Psoas muscle (tissue), 8 donors: ENCODE data around the gene EXO5. TPM values are rescaled to one million over a fixed set of nuclear protein-coding genes. Genes with fewer than 3 reads are reported as not detected.
"Not testable (repeated sequence)": the region's sequence is repeated elsewhere in the genome, so short reads cannot be mapped to it uniquely, and the experiment has no call there.

Experiments
- ATAC-seq, 4 donors: fragments of 200-7000 bp; cut with Tn5 transposase; one replicate each; pipeline ENCODE4 v1.9.1; 2020; ENCODE audit warnings: moderate library complexity in 3 of 4, mild to moderate bottlenecking in 2 of 4
- DNase-seq, 2 donors: peaks; one replicate each; pipeline ENCODE4 v3.0.0-alpha.2; 2020
- H3K27ac ChIP-seq: fragments of 200-600 bp; one replicate; pipeline ENCODE4 v1.8.0; 2022
- H3K27me3 ChIP-seq, 3 donors: fragments of 200-600 bp in 1 of 3; one replicate each; pipeline versions ENCODE4 v1.6.1 to v1.8.0; 2013 to 2022; ENCODE audit warnings: low read length in 2 of 3, mild to moderate bottlenecking in 2 of 3, moderate library complexity in 1 of 3; ENCODE audit not compliant: insufficient read depth in 3 of 3
- H3K36me3 ChIP-seq, 2 donors: fragments of 200-600 bp in 1 of 2; one replicate each; pipeline versions ENCODE4 v1.6.1 to v1.8.0; 2013 to 2022; ENCODE audit warnings: low read depth in 1 of 2, mild to moderate bottlenecking in 1 of 2, moderate library complexity in 1 of 2; ENCODE audit not compliant: insufficient read depth in 1 of 2
- H3K4me1 ChIP-seq: fragments of 200-600 bp; one replicate; pipeline ENCODE4 v1.8.0; 2022
- H3K4me3 ChIP-seq: fragments of 200-600 bp; one replicate; pipeline ENCODE4 v1.8.0; 2022; ENCODE audit warnings: mild to moderate bottlenecking
- H3K9me3 ChIP-seq: fragments of 200-600 bp; one replicate; pipeline ENCODE4 v1.8.0; 2022
- WGBS, 3 donors: extraction: QIAGEN DNeasy Blood & Tissue Kit; methylation state at CpG; one replicate each; pipeline versions ENCODE4 v1.1.6 to v1.1.7; 2013; 5-methylcytosine and 5-hydroxymethylcytosine counted together
- intact Hi-C, 2 donors: fragments of 100-400 bp; cut with DNase I; formaldehyde crosslinking; loops; one replicate each; pipeline versions ENCODE4 v1.11.0 to v1.14.2; 2022
- polyA plus RNA-seq, 3 donors: library from polyadenylated mRNA; stranded (reverse); fragments of 200-250 nt; gene quantifications; one replicate each; pipeline ENCODE4 v1.2.3, GENCODE V29; 2013
- total RNA-seq, 4 donors: library from RNA; stranded (reverse); fragmentation: NEBNext Ultra II Directional in 2 of 4; extraction: Animal tissue kit (Norgen Biotek cat#: 25700) in 2 of 4; gene quantifications; one replicate each; pipeline versions ENCODE4 v1.2.1 to v1.2.4, GENCODE V29; 2021 to 2023
- TF ChIP-seq, protein P1 (sequence below): fragments of 200-600 bp; IDR thresholded peaks from one replicate; pipeline ENCODE4 v1.8.0; 2022; ENCODE audit warnings: antibody characterized with exemption
- donor health status: healthy with polysubstance abuse.
- donor health status: DM: no; HTN: no; CAD: no; lungs with moderate emphysema.
- donor health status: Bipolar disorder and iron deficiency.
- donor health status: healthy.
- donor health status: DM: yes; HTN: yes; CAD: no.
- donor health status: DM: no; HTN: no; CAD: no.
- donor health status: DM: no; HTN: no; CAD: no.
- donor health status: DM: yes; HTN: yes; CAD: no.

EXO5 gene
- total and polyA plus RNA-seq, 7 donors, result 2.2 to 8.5 (median 3.2) TPM

DNA sequence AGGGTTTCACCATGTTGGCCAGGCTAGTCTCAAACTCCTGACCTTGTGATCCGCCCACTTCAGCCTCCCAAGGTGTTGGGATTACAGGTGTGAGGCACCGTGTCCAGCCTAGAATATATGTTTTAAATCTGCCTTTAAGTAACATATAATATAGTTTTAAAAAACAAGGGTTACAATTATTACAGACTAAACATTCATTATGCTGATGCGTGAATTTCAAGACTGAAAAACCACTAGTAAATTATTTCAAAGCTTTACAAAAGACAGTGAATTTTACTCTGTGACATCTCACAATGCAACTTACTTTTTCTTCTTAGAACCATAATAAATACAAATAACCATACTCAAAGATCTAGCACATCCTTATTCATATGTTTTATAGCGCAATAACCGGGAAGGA lies 47.6 kb downstream of the EXO5 start:
- H3K4me1 ChIP-seq, result no peaks in the 10 kb centered on the region
- 90 to 94% (median 92%) methylated on average over 5 of the region's 5 CpGs for WGBS, 3 donors
- no peaks in the 10 kb centered on the region for H3K36me3 ChIP-seq
- ATAC-seq (no peak), DNase-seq (no peak)
- intact Hi-C loops, result no loop called here
- H3K9me3 ChIP-seq, result no peaks in the 10 kb centered on the region
- H3K27me3 ChIP-seq, result no peaks in the 10 kb centered on the region
- H3K27ac ChIP-seq, result no peak overlapping the region
- H3K4me3 ChIP-seq, result no peak overlapping the region
- TF ChIP-seq, protein P1, sequence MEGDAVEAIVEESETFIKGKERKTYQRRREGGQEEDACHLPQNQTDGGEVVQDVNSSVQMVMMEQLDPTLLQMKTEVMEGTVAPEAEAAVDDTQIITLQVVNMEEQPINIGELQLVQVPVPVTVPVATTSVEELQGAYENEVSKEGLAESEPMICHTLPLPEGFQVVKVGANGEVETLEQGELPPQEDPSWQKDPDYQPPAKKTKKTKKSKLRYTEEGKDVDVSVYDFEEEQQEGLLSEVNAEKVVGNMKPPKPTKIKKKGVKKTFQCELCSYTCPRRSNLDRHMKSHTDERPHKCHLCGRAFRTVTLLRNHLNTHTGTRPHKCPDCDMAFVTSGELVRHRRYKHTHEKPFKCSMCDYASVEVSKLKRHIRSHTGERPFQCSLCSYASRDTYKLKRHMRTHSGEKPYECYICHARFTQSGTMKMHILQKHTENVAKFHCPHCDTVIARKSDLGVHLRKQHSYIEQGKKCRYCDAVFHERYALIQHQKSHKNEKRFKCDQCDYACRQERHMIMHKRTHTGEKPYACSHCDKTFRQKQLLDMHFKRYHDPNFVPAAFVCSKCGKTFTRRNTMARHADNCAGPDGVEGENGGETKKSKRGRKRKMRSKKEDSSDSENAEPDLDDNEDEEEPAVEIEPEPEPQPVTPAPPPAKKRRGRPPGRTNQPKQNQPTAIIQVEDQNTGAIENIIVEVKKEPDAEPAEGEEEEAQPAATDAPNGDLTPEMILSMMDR, result no peak

DNA sequence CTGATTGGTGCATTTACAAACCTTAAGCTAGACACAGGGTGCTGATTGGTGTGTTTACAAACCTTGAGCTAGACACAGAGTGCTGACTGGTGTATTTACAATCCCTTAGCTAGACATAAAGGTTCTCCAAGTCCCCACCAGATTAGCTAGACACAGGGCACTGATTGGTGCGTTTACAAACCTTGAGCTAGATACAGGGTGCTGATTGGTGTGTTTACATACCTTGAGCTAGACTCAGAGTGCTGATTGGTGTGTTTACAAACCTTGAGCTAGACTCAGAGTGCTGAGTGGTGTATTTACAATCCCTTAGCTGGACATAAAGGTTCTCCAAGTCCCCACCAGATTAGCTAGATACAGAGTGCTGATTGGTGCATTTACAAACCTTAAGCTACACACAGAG lies 49.7 kb downstream of the EXO5 start:
- 92 to 94% (median 93%) methylated on average over 1 of the region's 1 CpG for WGBS, 3 donors
- ATAC-seq, H3K27ac ChIP-seq, H3K4me3 ChIP-seq, DNase-seq, H3K36me3 ChIP-seq, H3K4me1 ChIP-seq, intact Hi-C loops, H3K27me3 ChIP-seq, H3K9me3 ChIP-seq: not testable (repeated sequence)

DNA sequence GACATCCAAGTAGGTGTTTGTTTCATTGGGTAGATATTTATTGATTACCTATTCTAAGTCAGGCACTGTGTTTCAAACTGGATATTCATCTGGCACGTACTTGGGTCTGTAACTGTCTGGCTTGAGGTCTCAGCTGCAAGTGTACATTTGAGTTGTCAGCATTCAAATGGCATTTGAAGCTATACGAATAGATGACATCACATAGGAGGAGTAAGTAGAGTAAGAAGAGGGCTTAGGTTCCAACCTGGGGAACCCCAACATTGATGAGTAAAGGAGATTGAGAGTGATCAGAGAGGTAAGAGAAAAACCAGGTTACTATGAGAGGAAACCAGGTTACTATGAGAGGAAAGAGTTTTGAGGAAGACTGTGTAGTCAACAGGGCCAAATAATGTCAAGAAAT lies 53.6 kb downstream of the EXO5 start:
- H3K27me3 ChIP-seq, result no peaks in the 10 kb centered on the region
- H3K27ac ChIP-seq, result no peak overlapping the region
- H3K36me3 ChIP-seq, result no peaks in the 10 kb centered on the region
- intact Hi-C loops, result no loop called here
- DNase-seq (no peak), ATAC-seq (no peak)
- no peak overlapping the region for H3K4me3 ChIP-seq
- TF ChIP-seq, protein P1, result no peak
- H3K9me3 ChIP-seq, result no peaks in the 10 kb centered on the region
- 73 to 82% (median 75%) methylated on average over 2 of the region's 2 CpGs for WGBS, 3 donors
- no peaks in the 10 kb centered on the region for H3K4me1 ChIP-seq

DNA sequence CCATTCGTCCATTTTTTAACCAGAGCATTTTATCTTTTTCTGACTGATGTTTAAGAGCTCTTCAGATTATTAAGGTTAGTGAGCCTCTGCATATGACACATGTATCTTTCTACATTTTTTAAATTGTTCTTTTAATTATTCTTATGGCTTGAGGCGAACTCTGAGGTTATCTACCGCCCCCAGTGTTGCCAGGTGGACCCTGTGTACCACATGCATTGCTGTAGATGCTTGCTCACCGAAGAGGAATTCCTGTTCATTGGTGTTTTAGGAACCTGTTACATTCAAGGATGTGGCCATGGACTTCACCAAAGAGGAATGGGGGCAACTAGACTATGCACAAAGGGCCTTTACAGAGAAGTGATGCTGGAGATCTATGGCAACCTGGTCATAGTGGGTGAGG lies 54.7 kb downstream of the EXO5 start:
- Histone ChIP-seq H3K36me3 (no peaks in the 10 kb centered on the region), H3K9me3 (no peaks in the 10 kb centered on the region), H3K27ac (no peak overlapping the region), H3K4me1 (no peaks in the 10 kb centered on the region), H3K27me3 (no peaks in the 10 kb centered on the region), H3K4me3 (no peak overlapping the region)
- 82 to 86% (median 83%) methylated on average over 4 of the region's 4 CpGs for WGBS, 3 donors
- ATAC-seq, result no peak
- TF ChIP-seq, protein P1, result no peak
- no peak for DNase-seq
- intact Hi-C loops, result no loop called here

DNA sequence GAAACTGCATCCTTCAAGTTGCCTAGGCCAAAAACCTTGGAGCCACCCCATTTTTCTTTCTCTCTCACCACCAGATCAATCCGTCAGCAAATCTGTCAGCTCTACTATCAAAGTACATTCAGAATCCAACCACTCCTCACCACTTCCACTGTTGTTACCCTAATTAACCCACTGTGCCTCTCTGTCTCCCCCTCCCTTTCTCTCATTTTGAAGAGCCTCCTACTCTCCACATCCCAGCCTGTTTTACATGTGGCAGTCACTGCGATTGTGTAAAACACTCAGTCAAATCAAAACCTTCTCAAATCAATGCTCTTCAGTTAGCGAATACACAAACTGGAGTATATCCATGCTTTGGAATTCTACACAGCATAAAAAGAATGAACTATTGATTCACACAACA lies 55.9 kb downstream of the EXO5 start:
- TF ChIP-seq, protein P1, result no peak
- H3K27me3 ChIP-seq, result no peaks in the 10 kb centered on the region
- DNase-seq (no peak), ATAC-seq (no peak)
- H3K9me3 ChIP-seq, result no peaks in the 10 kb centered on the region
- no peaks in the 10 kb centered on the region for H3K36me3 ChIP-seq
- no peak overlapping the region for H3K27ac ChIP-seq
- WGBS, 3 donors, result 69 to 77% (median 77%) methylated on average over 3 of the region's 3 CpGs
- intact Hi-C loops, result no loop called here
- H3K4me1 ChIP-seq, result no peaks in the 10 kb centered on the region
- H3K4me3 ChIP-seq, result no peak overlapping the region
